GM19395 (cell line): ENCODE measurements around the gene ASCC1.
"Not testable (repeated sequence)": the region's sequence is repeated elsewhere in the genome, so short reads cannot be mapped to it uniquely, and the experiment has no call there.

Experiments
- ATAC-seq: cut with Tn5 transposase; IDR thresholded peaks from one replicate; pipeline ENCODE4 v1.9.1; 2021; ENCODE audit warnings: mild to moderate bottlenecking, moderate library complexity; ENCODE audit not compliant: unreplicated experiment

The ASCC1 gene

DNA sequence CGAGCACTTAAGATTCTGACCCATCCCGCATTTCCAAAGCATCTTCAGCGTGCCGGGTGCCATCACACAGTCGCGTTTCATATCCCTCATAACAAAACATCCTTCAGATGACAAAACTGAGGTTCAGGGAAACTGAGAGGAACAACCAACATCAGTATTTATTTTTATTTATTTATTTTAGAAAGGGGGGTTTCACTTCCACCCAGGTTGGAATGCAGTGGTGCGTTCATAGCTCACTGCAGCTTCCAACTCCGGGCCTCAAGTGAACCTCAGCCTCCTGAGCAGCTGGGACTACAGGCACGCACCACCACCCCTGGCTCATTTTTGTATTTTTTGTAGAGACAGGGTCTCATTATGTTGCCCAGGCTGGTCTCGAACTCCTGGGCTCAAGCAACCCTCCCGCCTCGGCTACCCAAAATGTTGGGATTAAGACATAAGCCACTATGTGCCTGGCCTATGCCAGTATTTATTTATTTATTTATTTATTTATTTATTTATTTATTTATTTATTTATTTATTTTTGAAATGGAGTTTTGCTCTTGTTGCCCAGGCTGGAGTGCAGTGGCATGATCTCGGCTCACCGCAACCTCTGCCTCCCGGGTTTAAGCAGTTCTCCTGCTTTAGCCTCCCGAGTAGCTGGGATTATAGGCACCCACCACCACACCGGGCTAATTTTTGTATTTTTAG is 33.2 kb upstream of the ASCC1 start:
- ATAC-seq: peak; percentile 11

DNA sequence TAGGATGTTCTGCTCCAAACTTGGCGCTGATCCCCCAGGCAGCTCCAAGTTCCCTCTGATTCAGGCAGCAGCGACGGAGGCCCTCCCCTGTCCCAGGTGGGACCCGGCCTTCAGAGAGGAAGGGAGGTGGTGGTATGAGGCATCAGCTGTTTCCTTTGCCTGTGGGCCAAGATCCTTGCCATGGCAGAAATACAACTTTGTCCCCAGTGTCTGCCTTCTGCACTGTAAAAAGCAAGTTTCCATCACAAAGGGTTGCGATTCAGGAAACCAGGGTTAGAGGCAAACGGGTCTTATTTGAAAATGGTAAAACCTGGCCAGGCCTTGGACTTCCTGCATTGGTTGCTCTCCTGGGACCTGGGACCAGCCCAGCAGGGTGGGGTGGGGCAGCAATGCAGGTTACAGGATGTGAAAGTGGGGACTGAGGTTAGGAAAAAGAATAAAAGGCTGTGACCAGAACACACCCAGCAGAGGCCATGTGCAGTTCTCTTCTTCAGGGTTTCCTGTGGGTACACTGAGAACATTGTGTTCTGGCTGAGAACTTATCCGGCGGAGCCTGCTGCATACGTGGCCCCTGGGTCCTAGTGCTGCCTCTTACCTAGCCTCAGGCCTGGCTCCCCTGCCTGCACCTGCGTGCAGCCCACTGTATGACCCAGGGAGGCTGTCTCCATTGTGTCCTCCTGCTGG is 32.5 kb upstream of the ASCC1 start:
- ATAC-seq: peak; percentile 91

DNA sequence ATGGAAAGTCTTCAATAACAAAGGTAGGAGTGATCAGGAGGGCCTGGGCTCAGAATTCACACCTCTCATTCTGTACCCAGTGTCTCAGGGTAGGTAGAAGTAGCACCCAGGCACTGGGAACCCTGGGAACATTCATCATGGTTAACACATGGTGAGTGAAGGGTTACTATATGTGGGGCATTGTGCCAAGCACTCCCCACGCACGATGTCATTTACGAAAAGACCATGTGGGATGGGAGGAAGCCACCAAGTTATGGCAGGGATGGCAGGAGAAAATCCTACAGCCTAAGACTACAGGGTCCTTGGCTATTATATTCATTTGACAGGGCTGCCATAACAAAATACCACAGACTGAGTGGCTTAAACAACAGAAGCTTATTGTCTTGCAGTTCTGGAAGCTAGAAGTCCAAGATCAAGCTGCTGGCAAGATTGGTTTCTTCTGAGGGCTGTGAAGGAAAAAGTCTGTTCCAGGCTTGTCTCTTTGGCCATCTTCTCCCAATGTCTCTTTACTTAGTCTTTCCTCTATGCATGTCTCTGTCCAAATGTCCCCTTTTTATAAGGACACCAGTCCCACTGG is 30.0 kb upstream of the ASCC1 start:
- no peak for ATAC-seq

- ATAC-seq: no peak
These were observed 28.5 kb upstream of the ASCC1 start for GRCh38 chr10:72244573-72245038.

- no peak for ATAC-seq
These were observed 27.9 kb upstream of the ASCC1 start for GRCh38 chr10:72243822-72244437.

- ATAC-seq: no peak
These were observed 26.6 kb upstream of the ASCC1 start for GRCh38 chr10:72242675-72243074.

- no peak for ATAC-seq
These were observed 25.7 kb upstream of the ASCC1 start for GRCh38 chr10:72241691-72242252.

GRCh38 chr10:72240371-72240770 is 24.3 kb upstream of the ASCC1 start:
- ATAC-seq: no peak

- ATAC-seq: no peak
These were observed 23.3 kb upstream of the ASCC1 start for GRCh38 chr10:72239409-72239808.

- no peak for ATAC-seq
These were observed 22.5 kb upstream of the ASCC1 start for GRCh38 chr10:72238392-72239175.

DNA sequence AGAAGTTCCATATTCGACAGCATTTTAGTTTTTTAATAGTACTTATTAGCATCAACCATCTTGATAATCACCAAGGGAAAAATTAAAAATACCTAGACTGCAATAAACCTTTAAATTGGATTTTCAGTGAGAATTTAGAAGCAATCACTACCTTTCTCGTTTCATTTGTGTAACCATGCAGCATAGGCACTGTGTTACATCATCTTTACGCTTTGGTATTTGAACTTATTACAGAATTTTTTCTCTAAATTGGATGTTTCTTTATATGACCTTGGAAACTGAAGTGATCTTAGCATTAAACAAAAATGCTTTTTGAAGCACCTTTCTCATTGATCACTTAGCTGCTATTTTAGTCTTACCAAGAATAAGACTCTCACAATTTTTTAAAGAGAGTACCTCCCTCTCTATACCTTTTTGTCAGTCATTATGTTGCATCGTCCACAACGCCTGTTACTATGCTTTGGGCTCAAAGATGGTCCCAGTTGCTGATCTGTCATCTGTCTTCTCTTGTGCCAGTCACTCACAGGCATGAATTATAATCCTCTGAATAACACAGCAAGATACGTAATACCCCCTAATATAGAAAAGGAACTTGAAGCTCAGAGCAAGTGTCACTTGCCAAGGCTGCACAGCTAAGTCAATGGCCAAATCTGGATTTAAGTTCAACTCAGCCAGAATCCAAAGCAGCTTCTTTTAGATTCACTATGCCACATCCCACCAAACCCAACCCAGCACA is 19.6 kb upstream of the ASCC1 start:
- ATAC-seq: no peak

GRCh38 chr10:72234560-72235095 is 18.6 kb upstream of the ASCC1 start:
- no peak for ATAC-seq

DNA sequence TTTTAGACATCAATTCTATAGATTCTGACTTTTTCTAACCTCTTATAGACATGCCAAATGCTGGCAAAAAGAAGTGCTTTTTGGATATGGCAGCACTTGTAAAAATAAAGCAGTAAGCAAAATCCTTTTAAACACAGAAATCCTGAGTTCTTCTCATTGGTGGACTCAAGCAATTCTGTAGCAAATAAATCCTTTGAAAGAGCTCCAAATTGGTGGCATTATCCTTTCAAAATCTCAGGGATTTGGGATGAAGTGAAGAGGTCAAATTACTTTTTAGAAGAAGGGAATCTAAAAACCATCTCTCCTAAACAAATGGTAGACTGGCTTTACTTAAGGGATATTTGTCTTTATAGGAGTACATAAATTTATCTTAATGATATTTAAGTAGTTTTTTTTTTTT is 17.5 kb upstream of the ASCC1 start:
- no peak for ATAC-seq

DNA sequence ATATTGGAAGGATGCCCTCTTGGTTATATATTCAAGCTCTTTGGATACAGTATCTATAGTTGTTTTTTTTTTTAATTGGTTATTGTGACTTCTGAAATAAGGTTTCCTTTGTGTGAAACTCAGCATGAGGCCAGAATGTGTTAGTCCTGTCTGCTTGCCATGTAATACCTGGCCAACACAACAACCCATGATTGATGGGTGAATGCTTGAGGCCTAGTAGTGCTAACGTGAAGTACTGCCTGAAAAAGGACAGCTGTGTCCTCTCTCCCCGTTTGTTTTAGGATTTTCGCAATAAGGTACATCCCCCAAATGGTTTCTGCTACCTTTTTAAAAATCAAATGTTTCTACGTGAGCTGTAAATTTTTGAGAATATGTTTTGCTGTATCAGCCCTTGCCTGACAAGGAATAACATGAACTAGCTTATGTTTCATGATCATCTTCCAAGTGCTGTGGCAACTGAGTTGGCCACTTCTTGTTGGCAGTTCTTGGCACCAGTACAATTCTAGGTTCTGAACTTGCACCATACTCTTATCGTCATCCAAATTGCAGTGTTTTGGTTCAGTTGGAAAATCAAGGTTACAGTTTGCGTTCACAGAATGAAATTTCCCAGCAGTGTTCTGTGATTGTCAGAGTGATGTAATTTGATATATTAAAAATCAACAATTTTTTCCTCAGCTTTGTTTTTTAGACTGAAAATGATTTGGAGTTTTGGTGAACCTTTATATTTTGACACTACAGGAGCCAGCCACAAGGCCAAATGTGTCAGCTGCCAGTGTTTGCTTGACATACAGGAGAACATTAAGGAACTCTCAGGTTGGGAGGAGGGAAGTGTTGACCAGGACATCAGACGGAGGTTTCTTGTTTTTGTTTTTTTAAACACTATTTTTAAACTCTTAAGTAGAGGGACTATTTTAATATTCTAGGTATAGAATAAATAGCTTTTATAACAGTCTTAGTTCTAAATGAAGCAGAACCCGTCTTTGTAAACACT is 13.5 kb upstream of the ASCC1 start:
- no peak for ATAC-seq

DNA sequence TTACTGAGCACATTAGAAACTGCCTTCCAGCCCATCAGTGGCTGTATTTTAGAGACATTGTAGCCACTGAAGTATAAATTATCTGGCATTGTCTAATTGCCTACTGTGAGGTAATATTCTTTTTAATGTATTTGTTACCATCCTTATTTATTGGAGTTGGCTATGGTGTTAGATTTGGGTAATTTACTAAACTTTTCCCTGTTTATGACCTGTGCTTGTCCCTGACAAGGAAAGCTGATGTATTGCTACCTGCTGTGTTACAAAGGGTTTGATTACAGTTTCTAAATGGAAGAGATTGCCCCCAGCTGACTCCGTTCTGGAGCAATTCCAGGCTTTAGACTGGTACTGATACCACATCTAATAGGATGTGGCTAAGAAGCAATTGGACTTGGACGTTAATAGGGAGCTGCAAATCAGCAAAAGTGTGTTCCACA is 12.3 kb upstream of the ASCC1 start:
- no peak for ATAC-seq

- ATAC-seq: no peak
These were observed 11.8 kb upstream of the ASCC1 start for GRCh38 chr10:72227826-72228225.

- ATAC-seq: no peak
These were observed 10.4 kb upstream of the ASCC1 start for GRCh38 chr10:72226418-72227027.

- not testable (repeated sequence) for ATAC-seq
These were observed 8.1 kb upstream of the ASCC1 start for GRCh38 chr10:72224191-72224590.
